HTERT RPE-1 (cell line): ENCODE measurements around the gene LPGAT1.

Experiments used
- in situ Hi-C: fragments of 300-500 bp; cut with MboI; formaldehyde crosslinking; loops from 4 replicates; pipeline ENCODE4 v1.14.3; 2020; ENCODE audit warnings: low sequenced_read_pairs

Gene LPGAT1

GRCh38 chr1:211828584-211829342 lies 1.8 kb downstream of the LPGAT1 start:
- in situ Hi-C loops: no loop called here

GRCh38 chr1:211827051-211827450 lies 3.5 kb downstream of the LPGAT1 start:
- in situ Hi-C loops: no loop called here

GRCh38 chr1:211825980-211826379 lies 4.6 kb downstream of the LPGAT1 start:
- in situ Hi-C loops: no loop called here

- in situ Hi-C loops: no loop called here
Observed at GRCh38 chr1:211822677-211823407, 7.7 kb downstream of the LPGAT1 start.

- in situ Hi-C loops: no loop called here
Observed at GRCh38 chr1:211816586-211816985, 14.0 kb downstream of the LPGAT1 start.

- in situ Hi-C loops: no loop called here
Observed at GRCh38 chr1:211814313-211814712, 16.2 kb downstream of the LPGAT1 start.

GRCh38 chr1:211813590-211813989 lies 17.0 kb downstream of the LPGAT1 start:
- in situ Hi-C loops: no loop called here

- in situ Hi-C loops: no loop called here
Observed at GRCh38 chr1:211812584-211812983, 18.0 kb downstream of the LPGAT1 start.

GRCh38 chr1:211811848-211812247 lies 18.7 kb downstream of the LPGAT1 start:
- in situ Hi-C loops: no loop called here

GRCh38 chr1:211811126-211811525 lies 19.4 kb downstream of the LPGAT1 start:
- in situ Hi-C loops: no loop called here

- in situ Hi-C loops: no loop called here
Observed at GRCh38 chr1:211808475-211808874, 22.1 kb downstream of the LPGAT1 start.

- in situ Hi-C loops: no loop called here
Observed at GRCh38 chr1:211804915-211805314, 25.6 kb downstream of the LPGAT1 start.

GRCh38 chr1:211800925-211801607 lies 29.5 kb downstream of the LPGAT1 start:
- in situ Hi-C loops: no loop called here

GRCh38 chr1:211797994-211798393 lies 32.6 kb downstream of the LPGAT1 start:
- in situ Hi-C loops: no loop called here

GRCh38 chr1:211791979-211792378 lies 38.6 kb downstream of the LPGAT1 start:
- in situ Hi-C loops: no loop called here

- in situ Hi-C loops: no loop called here
Observed at GRCh38 chr1:211789641-211790464, 40.7 kb downstream of the LPGAT1 start.

- in situ Hi-C loops: no loop called here
Observed at GRCh38 chr1:211788626-211789025, 41.9 kb downstream of the LPGAT1 start.

- in situ Hi-C loops: no loop called here
Observed at GRCh38 chr1:211783897-211784296, 46.7 kb downstream of the LPGAT1 start.

GRCh38 chr1:211783266-211783665 lies 47.3 kb downstream of the LPGAT1 start:
- in situ Hi-C loops: no loop called here

GRCh38 chr1:211781260-211781659 lies 49.3 kb downstream of the LPGAT1 start:
- in situ Hi-C loops: no loop called here

GRCh38 chr1:211775170-211775569 lies 55.4 kb downstream of the LPGAT1 start:
- in situ Hi-C loops: no loop called here
